Activated T-cell treated with anti-CD3 and anti-CD28 coated beads, Interleukin-2, amount 50 U/mL, for 72 hours (primary cell): Measurements from ENCODE around the gene IQCE. TPM values are rescaled to one million over a fixed set of nuclear protein-coding genes. Genes with fewer than 3 reads are reported as not detected.

Experiments
- ATAC-seq, 2 donors: fragments of 150-1000 bp; cut with Tn5 transposase; replicated peaks in 1 of 2; 2 replicates each; pipeline ENCODE4 v1.10.0; 2021; ENCODE audit warnings: moderate library complexity in 2 of 2, mild to moderate bottlenecking in 1 of 2
- DNase-seq, 2 donors: peaks; one replicate each; pipeline ENCODE4 v3.0.0; 2021 to 2022; ENCODE audit warnings: mixed read lengths in 1 of 2
- H3K27ac Mint-ChIP-seq: one replicate; pipeline ENCODE4 v1.8.0; 2022; ENCODE audit warnings: mild to moderate bottlenecking, moderate library complexity, mixed read lengths
- H3K27me3 Mint-ChIP-seq: one replicate; pipeline ENCODE4 v1.8.0; 2022; ENCODE audit warnings: low read depth, mixed read lengths
- H3K36me3 Mint-ChIP-seq, 2 donors: one replicate each; pipeline ENCODE4 v1.8.0; 2022; ENCODE audit warnings: mixed read lengths in 2 of 2, mild to moderate bottlenecking in 1 of 2; ENCODE audit not compliant: insufficient read depth in 2 of 2
- H3K4me1 Mint-ChIP-seq: one replicate; pipeline ENCODE4 v1.8.0; 2022; ENCODE audit warnings: low read depth, mixed read lengths
- H3K4me3 Mint-ChIP-seq, 2 donors: one replicate each; pipeline ENCODE4 v1.8.0; 2022; ENCODE audit warnings: mild to moderate bottlenecking in 2 of 2, mixed read lengths in 2 of 2, moderate library complexity in 2 of 2
- H3K9me3 Mint-ChIP-seq, 2 donors: one replicate each; pipeline ENCODE4 v1.8.0; 2022; ENCODE audit warnings: mixed read lengths in 2 of 2
- total RNA-seq, 2 donors: library from RNA; stranded (reverse); gene quantifications; one replicate each; pipeline ENCODE4 v1.2.3, GENCODE V29; 2022

IQCE gene
- total RNA-seq, 2 donors from 2014 or later = 11.8 to 12.2 TPM

DNA sequence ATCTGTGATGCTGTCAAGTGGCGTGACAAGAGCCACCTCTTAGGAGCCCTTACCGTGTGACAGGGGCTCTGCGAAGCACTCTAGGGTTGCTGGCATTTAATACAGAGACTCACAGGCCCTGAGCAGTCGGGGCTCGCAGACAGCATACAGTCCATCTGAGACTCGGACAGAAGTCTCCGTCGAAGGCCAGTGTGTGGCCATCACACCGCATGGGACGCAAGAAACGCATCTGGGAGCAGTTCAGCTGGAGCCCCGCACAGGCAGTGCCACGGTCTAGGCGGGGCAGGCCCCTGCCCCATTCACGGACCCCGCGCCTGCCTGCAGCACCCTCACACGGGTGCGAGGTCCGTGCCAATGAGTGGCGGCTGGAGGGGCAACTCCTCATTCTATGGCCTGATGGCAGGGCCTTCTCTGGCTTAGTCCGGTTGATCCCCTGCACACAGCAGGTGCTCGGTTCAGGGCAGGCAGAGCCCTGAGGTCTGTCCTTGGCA is 33.6 kb downstream of the IQCE start:
- no peaks in the 10 kb centered on the region for H3K4me1 Mint-ChIP-seq
- H3K27me3 Mint-ChIP-seq = no peaks in the 10 kb centered on the region
- no peaks in the 10 kb centered on the region for H3K36me3 Mint-ChIP-seq
- no peak for DNase-seq
- no peak overlapping the region for H3K27ac Mint-ChIP-seq
- no peak overlapping the region for H3K4me3 Mint-ChIP-seq
- no peaks in the 10 kb centered on the region for H3K9me3 Mint-ChIP-seq
- ATAC-seq = no peak

DNA sequence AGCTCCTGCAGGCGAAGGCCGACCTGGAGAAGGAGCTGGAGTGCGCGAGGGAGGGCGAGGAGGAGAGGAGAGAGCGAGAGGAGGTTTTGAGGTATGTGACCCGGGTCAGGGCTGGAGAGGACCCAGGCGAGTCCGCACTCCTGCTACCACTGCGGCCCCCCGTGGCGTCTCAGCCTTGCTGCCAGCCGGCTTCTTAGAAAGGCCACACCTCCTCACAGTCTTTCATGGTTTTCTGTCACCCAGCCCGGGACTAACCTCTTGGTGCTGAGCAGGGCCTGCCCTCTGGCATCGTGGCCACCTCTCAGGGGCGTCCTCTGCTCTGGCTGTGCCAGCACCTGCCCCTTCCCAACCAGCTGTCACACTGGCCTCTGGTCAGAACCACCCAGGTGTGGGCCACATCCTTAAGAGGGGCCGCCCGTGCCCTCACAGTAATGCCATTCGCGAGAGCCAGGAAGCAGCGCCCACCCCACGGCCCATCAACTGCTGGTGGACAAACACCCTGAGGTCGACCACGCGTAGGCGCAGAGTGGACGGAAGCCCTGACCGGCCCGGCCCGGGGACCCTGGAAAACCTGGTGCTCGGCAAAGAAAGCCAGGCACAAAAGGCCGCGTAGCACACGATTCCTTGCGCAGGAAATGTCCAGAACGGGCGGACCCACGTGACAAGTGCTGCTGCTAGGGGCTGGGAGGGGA is 34.4 kb downstream of the IQCE start:
- DNase-seq = no peak
- Mint-ChIP-seq H3K36me3 (no peaks in the 10 kb centered on the region), H3K9me3 (no peaks in the 10 kb centered on the region), H3K27me3 (no peaks in the 10 kb centered on the region), H3K27ac (no peak overlapping the region), H3K4me1 (no peaks in the 10 kb centered on the region), H3K4me3 (no peak overlapping the region)
- no peak for ATAC-seq

DNA sequence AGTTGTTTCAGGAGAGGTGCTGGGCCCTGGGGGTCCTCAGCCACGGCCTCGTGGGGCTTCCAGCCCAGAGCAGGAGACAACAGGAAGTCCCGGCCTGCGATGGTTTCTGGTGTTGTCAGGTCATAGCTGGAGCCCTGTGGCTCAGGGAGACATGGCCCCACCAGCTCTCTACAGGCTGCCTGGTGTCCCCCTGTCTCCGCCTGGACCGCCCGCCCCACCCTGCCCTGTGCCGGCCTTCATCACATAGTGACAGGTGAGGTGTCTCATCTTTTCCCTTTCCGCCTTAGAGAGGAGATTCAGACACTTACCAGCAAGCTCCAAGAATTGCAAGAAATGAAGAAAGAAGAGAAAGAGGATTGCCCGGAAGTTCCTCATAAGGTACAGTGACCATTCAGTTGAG is 35.8 kb downstream of the IQCE start:
- DNase-seq (no peak), ATAC-seq (no peak)
- H3K4me1 Mint-ChIP-seq = no peaks in the 10 kb centered on the region
- no peak overlapping the region for H3K27ac Mint-ChIP-seq
- no peak overlapping the region for H3K4me3 Mint-ChIP-seq
- no peaks in the 10 kb centered on the region for H3K9me3 Mint-ChIP-seq
- no peaks in the 10 kb centered on the region for H3K27me3 Mint-ChIP-seq
- no peaks in the 10 kb centered on the region for H3K36me3 Mint-ChIP-seq

DNA sequence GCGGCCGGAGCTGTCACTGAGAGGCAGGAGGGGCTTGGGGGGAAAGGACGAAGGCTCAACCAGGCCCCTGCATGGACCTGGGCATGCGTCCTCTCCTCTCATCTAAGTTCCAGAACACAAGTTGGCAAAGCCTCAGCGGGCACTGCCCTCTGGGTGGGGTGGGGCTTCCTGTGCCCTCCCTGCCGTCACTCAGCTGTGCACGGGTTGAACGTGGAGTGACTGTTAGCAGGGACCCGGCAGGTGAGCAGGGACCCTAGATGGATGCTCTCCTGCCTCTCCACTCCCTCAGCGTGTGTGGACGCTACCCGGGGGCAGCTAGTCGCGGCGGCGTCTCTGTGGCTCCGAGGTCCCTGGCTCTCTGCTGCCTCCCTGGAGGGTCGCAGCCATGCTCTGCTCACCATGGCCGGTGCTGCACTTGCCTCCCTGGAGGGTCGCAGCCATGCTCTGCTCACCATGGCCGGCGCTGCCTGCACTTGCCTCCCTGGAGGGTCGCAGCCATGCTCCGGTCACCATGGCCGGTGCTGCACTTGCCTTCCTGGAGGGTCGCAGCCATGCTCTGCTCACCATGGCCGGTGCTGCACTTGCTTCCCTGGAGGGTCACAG is 36.6 kb downstream of the IQCE start:
- Mint-ChIP-seq H3K27me3 (no peaks in the 10 kb centered on the region), H3K36me3 (no peaks in the 10 kb centered on the region), H3K9me3 (no peaks in the 10 kb centered on the region), H3K4me3 (no peak overlapping the region), H3K27ac (no peak overlapping the region), H3K4me1 (no peaks in the 10 kb centered on the region)
- DNase-seq (no peak), ATAC-seq (no peak)

DNA sequence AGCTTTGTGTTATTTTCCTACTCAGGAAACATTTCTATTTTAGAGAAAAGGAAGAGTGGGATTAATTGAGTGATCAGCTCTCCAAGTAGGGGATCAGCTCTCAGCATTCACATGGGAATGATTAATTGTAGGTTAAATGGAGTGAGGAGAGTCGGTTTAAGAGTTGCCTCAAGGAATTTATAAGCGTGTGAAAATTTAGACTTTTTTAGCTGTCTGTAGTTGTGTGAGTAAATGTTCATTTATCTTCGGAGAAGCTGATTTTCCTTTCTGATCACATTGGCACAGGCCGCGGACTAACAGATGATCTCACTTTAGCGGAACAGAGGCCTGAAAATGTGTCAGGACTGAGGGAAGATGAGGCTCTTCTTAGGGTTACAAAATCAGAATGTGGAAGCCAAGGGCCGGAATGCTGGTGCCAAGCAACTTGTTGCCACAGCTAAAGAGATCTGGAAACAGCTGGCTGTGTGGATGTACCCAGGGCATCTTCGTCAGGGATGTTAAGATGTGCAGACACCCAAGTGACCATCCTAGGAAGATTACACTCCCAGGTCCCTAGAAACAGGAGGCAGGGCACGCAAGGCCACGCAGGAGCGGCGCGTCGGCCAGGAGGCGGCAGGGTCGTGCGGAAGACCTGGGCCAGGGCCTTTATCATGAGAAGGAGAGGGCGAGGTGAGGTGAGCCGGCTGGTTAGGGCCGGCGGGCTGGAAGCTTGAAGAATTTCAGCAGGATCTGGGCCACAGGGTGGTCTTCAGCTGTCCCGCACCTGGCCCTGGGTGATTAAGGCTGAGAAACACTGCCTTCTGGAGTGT is 37.9 kb downstream of the IQCE start:
- H3K4me3 Mint-ChIP-seq = no peak overlapping the region
- no peak overlapping the region for H3K27ac Mint-ChIP-seq

DNA sequence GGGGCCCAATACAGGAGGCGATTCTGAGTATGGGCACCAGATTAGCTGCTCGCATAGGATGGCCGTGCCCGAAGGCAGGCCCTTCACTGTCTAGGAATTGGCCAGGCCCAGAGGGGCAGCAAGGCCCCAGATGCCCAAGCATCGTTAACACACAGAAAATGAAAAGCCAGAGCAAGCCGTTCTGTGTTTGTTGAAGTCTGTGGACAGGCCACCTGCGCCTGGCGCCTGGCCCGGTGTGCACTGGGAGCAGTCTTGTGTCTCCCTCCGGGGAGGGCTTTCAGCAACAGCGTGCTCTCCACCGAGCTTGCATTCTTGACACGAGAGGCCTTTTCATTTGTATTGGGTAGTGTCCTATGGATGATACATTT is 38.5 kb downstream of the IQCE start:
- Mint-ChIP-seq H3K4me3 (no peak overlapping the region), H3K4me1 (no peaks in the 10 kb centered on the region), H3K36me3 (no peaks in the 10 kb centered on the region), H3K27me3 (no peaks in the 10 kb centered on the region), H3K9me3 (no peaks in the 10 kb centered on the region), H3K27ac (no peak overlapping the region)
- ATAC-seq (no peak), DNase-seq (no peak)

More for the DNA sequence above, 37.9 kb downstream of the IQCE start:
- H3K27me3 Mint-ChIP-seq = no peaks in the 10 kb centered on the region
- no peaks in the 10 kb centered on the region for H3K4me1 Mint-ChIP-seq
- no peaks in the 10 kb centered on the region for H3K9me3 Mint-ChIP-seq
- ATAC-seq (no peak), DNase-seq (no peak)
- no peaks in the 10 kb centered on the region for H3K36me3 Mint-ChIP-seq

DNA sequence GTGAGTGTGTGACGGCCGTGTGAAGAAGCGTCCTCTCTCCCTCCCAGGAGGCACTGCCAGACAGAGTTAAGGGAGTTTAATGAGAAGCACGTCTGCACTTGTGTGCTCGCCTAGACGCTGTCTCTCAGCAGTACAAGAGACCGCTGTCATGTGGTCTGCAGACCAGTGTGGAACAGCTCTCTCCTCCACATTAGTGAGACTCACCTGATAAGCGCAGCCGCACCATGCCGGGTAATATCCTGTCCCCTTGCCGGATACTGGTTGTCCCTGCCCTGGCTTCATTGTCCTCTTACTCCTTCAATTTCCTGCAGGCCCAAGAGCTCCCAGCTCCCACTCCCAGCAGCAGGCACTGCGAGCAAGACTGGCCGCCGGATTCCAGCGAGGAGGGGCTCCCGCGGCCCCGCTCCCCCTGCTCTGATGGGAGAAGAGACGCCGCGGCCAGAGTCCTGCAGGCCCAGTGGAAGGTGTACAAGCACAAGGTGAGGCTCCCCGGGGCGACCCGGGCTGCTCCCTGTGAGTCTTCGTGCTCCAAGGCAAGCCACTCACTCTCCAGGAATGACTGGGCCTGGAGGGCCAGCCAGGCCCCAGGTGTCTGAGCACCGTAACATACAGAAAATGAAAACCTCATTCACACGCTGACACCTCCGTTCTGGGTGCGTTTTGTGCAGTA is 39.5 kb downstream of the IQCE start:
- no peak overlapping the region for H3K27ac Mint-ChIP-seq
- no peaks in the 10 kb centered on the region for H3K27me3 Mint-ChIP-seq
- ATAC-seq (no peak), DNase-seq (no peak)
- no peaks in the 10 kb centered on the region for H3K36me3 Mint-ChIP-seq
- H3K4me3 Mint-ChIP-seq = no peak overlapping the region
- H3K4me1 Mint-ChIP-seq = no peaks in the 10 kb centered on the region
- no peaks in the 10 kb centered on the region for H3K9me3 Mint-ChIP-seq

DNA sequence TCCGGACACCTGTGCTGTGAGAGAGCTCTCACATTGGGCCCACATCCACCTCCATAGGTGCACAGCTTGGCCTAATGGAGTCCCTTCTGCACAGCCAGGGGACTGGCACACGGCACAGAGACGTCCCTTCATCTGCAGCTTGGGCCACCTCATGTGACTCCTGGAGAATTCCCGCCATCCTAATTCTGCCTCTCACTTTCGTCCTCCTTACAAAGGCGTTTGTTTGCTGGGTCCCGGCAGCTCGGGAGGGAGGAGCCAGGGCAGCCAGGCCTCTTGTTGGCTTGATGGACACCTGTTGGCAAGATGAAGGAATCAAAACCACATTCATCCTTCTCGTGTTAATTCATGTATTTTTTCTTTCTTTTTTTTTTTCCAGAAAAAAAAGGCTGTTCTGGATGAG is 42.3 kb downstream of the IQCE start:
- ATAC-seq (no peak), DNase-seq (no peak)
- Mint-ChIP-seq H3K4me1 (no peaks in the 10 kb centered on the region), H3K9me3 (no peaks in the 10 kb centered on the region), H3K4me3 (no peak overlapping the region), H3K36me3 (no peaks in the 10 kb centered on the region), H3K27me3 (no peaks in the 10 kb centered on the region), H3K27ac (no peak overlapping the region)

DNA sequence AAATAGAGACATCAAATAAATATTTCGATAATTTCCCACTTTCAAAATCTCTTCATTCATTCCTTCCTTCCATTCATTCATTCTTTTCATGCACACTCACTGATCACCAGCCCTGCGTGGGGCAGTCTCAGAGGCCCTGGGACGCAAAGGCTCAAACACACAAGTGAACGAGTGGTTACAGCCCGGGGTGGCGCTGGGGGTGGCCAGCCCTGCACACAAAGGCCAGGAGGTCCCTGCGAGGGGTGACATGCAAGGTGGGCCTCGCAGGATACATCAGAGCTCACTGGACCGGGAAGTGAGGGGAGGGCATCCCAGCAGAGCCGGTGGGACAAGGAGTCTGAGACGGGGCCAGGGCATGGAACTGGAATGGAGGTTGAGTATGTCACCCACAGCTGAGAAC is 43.1 kb downstream of the IQCE start:
- H3K4me3 Mint-ChIP-seq = no peak overlapping the region
- no peaks in the 10 kb centered on the region for H3K4me1 Mint-ChIP-seq
- ATAC-seq = no peak
- no peaks in the 10 kb centered on the region for H3K27me3 Mint-ChIP-seq
- no peaks in the 10 kb centered on the region for H3K9me3 Mint-ChIP-seq
- no peak overlapping the region for H3K27ac Mint-ChIP-seq
- DNase-seq = no peak
- no peaks in the 10 kb centered on the region for H3K36me3 Mint-ChIP-seq

DNA sequence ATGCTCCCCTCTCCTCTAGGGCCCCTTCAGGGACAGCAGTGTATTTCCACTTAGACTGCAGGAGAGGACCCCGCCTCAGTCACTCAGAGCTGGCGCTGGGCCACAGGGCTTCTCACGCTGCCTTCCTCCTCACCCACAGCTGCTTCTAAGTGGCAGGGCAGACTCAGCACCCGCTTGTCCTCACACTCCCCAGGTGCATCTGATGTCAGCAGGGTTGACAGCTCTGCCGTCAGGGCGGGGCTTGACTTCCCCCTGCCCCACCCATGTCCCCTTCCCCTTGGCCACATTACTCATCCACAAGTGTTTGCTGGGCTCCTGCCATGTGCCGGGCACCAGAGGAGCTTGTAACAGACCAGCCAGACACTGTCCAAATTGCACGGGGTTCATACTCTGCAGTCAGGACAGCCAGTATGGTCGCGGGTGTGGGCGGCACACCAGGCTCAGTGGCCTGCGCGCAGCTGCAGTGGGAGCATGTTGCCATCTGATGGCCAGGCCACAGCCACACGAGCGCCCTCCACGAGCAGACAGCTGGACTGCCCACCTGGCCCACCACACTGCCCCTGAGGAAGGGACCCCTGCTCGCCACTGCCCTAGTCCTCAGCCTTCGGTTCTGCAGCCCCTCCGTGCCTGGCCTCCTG is 43.7 kb downstream of the IQCE start:
- Mint-ChIP-seq H3K27ac (no peak overlapping the region), H3K36me3 (no peaks in the 10 kb centered on the region), H3K4me3 (no peak overlapping the region), H3K9me3 (no peaks in the 10 kb centered on the region), H3K4me1 (no peaks in the 10 kb centered on the region), H3K27me3 (no peaks in the 10 kb centered on the region)
- ATAC-seq = no peak
- no peak for DNase-seq

DNA sequence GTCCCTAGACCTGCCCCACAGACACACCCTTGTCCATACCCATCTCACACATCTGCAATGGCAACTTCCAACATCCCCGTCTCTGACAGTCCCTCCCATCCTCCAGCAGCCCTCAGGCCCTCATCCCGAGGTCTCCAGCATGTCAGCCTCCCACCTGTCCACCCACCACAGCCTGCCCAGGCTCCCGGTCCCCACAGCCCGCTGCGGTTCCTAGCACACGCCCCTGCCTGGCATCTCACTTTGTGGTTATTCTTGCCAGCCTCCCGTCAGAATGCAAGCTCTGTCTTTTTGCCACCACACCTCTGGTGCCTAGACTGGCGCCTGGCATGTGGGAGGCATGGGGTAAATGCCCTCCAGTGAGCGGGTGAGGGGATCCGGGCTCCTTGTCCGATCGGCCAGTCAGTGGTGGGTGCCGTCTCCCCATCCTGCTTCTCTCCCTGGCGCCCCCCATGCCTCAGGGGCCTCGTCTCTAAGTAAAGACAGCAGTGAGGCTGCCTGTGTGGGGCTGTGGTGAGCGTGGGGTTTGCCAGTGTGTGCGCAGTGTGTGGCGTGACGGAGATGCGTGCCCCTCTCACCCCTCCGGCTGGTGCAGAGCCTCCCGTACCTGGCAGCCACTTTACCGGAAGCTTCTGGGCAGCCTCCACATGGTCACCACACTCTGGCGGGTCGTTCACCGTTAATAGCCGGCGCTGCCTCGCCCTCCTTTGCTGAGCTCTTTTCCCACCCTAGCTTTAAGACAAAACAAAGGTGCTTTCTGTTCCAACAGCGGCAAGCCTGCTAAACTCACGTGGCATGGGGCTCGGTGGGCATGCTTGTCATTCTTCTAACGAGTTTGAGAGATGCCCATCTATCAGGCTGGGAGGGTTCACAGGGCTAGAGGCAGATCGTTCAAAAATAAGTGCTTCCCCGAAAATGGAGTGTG is 44.5 kb downstream of the IQCE start:
- no peaks in the 10 kb centered on the region for H3K27me3 Mint-ChIP-seq
- H3K27ac Mint-ChIP-seq = no peak overlapping the region
- no peaks in the 10 kb centered on the region for H3K4me1 Mint-ChIP-seq
- DNase-seq (no peak), ATAC-seq (no peak)
- H3K36me3 Mint-ChIP-seq = no peaks in the 10 kb centered on the region
- no peaks in the 10 kb centered on the region for H3K9me3 Mint-ChIP-seq
- H3K4me3 Mint-ChIP-seq = no peak overlapping the region

DNA sequence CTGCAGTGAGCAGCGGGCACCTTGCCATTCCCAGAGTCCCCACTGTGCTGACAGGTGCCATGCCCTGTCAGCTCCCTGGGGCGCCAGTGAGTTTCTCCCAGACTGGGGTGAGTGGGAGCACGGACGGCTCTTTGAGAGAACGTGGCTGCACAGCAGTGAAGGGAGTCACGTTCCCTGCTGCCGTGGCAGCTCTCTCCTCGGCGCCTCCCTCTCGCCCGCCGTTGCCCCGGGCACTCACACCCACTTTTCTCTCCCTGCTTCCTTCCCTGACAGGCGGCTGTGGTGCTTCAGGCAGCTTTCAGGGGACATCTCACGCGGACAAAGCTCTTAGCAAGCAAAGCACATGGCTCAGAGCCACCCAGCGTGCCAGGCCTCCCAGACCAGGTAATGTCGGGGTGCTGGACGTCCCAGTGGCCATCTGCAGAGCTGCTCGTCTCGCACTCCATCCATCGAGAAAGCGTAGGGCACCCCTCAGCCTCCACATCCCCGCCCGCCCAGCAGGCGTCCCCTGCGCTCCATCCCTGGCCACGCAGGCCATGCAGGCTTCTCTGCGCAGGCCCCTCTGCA is 45.9 kb downstream of the IQCE start:
- H3K4me3 Mint-ChIP-seq = no peak overlapping the region
- ATAC-seq (no peak), DNase-seq (no peak)
- peaks cover 4% of the 10 kb centered on the region for H3K4me1 Mint-ChIP-seq
- no peak overlapping the region for H3K27ac Mint-ChIP-seq
- H3K27me3 Mint-ChIP-seq = no peaks in the 10 kb centered on the region
- H3K36me3 Mint-ChIP-seq = no peaks in the 10 kb centered on the region
- H3K9me3 Mint-ChIP-seq = no peaks in the 10 kb centered on the region
